NCI-H345 (cell line): ENCODE data around the gene KCNN3.

Source experiments
- DNase-seq: peaks from one replicate; lab custom pipeline; 2025; lab: John Stamatoyannopoulos, UW

KCNN3 gene

DNA sequence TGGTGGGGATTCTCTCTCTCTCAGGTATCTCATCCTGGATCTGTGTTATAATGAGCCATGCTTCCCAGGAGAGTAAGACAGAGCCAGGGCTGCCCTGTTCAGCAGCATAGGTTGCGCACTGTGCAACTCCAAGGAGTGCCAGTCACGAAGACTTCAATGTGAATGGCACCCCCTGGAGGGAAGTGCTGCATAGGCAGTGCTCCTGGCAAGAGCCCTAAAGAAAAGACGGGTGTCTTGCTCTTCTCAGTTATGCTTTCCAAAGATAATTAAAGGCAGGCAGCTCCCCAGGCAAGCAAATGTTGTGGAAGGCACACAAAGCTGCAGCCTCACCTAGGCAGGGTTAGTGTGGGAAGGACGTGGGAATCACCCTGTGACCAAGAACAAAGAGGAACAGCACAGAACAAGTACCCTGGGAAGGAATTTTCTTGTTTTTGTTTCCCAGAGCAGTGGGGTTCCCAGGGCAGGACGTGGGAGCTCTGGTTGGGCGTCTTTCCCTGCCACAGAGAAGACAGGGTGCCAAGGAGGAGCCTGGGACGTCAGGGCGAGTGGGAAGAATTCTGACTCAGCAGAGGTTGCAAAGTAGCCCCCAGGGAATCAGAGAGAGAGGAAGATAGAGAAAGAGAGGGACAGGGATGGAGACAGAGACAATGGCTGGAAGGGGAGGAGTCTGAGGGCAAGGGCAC is 120.9 kb downstream of the KCNN3 start:
- no peak for DNase-seq

DNA sequence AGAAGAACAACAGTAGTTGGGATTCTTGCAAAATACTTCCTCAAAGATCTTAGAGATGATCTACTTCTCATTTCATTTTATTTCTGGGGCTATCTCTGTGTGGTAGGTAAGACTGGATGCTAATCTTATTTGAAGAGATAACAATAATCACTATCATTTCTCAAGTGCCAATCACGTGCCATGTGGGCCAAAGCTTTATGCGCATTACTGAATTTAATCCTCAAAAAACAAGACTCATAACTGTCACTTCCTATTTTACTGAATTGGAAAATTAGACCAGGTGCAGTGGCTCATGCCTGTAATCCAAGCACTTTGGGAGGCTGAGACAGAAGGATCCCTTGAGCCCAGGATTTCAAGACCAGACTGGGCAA is 121.7 kb downstream of the KCNN3 start:
- no peak for DNase-seq

DNA sequence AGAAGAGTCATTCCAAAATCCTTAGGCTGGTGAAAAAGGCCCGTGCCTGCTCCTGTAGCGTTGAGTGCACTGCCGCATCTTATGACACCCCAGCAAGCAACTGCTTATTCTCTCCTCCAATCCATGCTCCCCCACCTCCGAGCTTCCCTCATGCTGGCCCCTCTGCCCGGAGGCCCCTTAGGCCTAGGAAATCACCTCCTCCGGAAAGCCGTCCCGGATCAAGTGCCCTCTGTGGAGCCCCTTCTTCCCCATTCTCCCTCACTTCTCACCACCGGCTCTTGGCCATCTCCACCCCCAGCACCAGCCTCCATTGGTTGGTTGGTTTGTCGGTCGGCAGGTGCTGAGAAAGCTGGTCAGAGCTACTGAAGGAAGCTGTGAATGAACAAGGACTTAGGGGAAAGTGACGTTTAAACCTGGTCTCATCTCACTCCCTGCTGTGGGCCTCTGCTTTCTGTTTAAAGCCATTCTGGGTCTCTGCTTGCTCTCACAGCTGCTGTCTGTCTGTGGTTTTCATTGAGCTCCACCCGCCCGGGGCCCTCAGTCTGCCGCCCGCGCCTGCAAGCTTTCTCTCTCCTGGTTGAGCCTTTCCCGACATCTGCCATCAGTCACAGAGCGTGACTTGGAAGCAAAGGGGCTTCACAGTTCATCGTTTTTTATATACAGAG is 122.2 kb downstream of the KCNN3 start:
- peak; percentile 86 for DNase-seq

DNA sequence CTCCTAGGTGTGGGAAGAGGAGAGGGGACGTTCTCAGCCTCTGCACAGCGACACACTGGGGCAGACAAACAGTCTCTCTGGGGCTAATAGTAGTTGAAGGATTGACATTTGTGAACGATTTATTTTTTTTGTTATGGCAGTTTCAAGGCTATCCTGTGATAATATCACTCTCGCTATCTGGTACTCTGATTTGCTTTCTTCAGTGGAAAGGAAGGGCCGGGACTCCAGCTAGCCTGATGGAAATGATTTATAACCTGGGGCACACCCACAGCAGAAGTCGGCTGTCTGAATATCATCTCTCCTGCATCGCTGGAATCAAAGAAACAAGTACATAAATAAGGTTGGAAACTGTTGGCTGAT is 122.7 kb downstream of the KCNN3 start:
- no peak for DNase-seq

DNA sequence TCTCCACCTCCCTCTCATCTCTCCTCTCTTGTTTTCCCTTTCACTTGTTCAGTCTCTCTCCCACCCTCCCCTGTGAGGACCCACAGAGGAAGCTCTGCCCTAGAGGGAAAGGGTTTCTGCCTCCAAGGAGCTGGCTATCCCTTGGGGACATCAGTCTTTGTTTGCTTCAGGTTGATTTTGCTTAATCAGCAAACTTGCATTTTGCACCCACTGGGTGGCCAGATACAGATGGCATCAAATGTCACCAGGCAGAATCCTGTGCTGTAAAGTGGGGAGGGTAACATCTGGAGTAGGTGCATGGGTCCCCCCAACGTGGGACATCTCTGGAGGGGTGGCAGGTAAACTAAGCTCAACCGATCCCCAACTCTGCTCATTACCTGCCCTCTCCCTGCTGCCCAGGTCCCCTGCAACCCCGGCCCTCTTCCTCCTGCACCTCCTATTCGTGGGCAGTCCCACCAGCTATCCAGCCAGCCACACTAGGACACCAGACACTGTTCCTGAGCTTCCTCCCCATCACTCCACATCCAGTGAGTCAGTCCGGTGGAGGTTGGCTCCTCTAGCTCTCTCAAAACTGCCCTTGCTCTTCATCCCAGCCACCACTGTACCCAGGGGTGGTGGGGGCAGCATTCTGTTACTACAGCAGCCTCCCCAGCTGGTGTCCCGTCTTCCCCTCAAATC is 123.3 kb downstream of the KCNN3 start:
- no peak for DNase-seq

DNA sequence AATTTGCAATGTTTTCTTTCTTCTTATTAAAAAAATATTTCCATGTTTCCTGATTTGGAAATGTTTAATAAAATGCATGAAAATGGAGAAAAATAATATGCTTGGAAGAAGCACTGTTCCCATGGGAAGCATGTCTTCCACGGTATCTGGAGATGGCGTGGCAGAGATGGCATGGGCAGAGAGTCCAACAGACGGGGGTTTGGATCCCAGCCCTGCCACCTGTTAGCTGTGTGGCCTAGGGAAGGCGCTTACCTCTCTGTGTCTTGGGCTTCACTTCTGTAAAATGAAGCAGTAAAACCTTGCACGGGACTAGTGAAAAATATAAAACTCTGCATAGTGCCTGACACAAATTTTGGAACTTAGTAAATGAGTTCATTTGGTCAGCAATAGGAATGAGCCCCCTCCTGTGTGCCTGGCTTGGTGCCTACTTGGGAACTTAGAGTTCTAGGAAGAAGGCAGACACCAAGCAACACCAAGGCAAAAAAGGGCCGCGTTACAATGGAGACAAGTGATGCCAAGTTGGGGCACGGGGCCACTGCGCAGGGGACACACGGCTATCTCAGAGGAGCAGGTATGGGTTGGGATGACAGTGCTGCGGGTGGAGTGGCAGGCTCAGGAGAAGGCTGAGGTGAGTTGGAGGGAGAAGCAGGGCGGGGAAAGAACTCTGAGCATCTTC is 124.2 kb downstream of the KCNN3 start:
- no peak for DNase-seq

DNA sequence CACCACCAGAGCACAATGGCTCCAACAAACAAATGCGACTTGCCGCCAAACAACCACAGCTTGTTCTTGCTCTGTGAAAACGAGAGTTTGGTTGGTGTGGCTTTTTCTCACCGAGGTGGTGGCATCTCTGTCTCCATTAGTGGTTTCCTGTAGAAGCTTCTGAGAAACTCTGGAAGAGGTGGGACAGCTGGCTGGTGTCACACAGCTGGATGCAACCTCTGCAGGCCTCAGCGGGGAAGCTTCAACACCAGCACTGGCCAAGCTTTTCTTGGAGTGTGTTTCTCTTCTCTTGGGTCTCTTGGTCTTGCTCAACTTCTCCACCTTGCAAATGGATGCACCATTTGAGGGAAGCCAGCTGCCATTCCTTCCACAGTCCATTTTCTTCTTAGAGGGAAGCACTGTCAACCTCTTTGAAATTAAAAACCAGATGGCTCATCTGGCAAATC is 124.8 kb downstream of the KCNN3 start:
- no peak for DNase-seq

DNA sequence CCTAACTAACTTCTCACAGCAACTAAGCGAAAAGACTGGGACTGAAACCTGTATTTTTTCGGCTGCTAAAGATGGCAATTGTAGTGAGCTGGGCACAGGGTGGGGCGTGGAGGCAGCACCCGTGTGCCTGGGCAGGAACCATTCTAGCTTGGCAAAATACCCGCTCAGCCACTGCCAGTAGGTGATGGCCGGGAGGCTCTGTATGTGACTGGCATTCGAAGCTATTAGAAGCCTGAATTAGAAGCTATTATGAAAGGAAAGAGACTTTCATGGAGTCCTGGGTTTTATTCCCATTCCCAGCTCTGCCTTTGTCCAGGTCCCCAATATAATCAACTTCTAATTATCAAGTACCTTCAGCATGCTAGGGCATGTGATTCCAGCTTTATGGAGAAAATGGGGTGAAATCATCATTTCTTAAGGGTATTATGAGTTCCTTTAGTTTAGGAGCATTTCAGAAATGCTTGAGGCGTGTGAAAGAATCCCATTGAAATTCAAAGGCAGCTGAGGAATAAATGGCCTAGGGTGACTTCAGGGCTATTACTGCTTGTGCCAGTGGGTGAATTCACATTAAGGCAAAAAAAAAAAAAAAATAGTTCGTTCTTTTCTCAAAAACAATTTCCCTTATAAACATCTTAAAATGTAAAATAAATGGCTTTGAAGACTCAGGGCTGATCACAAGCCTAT is 125.6 kb downstream of the KCNN3 start:
- no peak for DNase-seq

DNA sequence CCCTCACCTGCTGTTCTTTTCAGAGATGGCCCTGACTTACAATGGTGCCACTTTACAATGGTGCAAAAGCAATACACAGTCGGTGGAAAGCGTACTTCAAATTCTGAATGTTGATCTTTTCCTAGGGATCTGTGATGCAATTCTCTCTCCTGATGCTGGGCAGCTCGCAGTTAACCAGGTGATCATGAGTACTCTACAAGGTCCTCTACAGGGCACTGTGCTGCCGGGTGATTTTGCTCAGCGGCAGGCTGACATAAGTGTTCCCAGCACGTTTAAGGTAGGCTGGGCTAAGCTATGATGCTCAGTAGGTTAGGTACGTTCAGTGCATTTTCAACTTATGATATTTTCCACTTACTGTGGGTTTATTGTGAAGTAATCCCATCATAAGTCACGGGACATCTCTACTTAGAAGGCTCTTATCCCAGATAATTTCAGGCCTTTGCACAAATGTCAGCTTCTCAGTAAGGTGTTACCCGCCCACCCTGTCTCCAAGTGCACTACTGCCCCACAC is 126.5 kb downstream of the KCNN3 start:
- peak; percentile 99 for DNase-seq

DNA sequence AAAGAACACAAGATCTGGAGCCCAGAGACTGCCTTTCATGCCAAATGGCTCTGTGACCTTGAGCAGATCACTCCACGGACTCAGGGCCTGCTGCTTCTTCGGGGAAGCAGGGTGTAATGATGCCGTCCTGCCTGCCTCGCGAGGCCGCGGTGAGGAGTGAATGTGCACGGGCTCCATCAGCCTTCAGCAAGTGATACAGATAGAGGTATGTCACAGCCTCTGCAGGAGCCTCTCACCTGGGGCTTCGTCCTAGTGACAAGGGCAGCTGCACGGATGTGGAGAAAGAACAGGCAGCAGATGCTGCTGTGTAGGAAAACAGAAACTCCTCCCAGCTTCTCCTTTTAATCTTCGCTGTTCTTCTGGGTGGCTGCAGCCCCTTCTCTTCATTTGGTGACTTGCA is 127.5 kb downstream of the KCNN3 start:
- peak; percentile 76 for DNase-seq

DNA sequence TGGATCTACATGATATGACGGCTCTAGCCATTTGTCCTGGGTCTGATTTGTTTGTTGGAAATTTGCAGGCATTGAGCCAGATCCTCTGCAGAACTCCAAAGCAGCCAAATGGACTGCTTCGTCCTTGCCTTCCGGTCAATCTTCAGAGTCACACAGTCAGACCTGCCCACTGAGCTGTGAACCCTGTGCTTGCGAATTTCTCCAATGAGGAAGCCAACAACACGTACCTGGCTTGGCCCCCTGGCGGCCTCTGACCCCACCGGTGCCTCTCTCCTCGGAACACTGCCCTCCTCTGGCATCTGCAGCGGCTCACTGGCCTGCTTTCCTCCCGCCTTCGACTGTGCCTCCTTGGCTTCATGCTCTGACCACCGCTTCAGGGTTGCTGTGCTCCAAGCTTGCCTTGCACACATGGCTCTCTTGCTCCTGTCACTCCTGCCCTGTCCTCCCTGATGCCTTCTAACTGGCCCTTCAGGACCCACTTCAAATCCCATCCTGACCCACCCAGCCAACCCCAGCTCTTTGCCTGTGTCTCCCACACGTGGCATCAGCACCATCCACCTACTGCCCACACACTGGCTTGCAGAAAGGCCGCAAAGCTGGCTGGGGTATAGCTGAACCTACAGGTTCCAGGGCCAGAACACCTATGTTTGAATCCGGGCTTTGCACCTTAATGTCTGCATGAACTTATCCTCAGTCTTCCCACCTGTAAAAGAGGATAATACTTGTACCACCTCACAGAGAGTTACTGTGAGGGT is 128.2 kb downstream of the KCNN3 start:
- DNase-seq: no peak

DNA sequence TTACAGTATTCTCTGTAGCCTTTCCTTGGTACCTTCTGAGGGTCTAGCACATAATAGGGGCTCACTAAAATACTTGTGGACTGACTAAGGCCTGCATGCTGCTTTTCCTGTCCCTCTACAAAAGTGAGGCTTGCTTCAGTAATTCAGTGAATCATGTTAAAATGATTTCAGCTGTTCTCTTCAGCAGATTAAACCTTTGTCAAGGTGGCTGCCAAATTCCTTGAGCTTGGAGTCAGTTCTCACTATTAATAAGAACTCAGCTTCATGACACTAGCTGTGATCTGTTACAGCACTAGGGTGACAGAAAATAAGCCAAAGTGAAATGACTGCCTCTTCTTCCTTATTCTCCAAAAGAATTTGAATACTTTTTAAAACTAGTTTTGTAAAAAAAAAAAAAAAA is 128.8 kb downstream of the KCNN3 start:
- no peak for DNase-seq

DNA sequence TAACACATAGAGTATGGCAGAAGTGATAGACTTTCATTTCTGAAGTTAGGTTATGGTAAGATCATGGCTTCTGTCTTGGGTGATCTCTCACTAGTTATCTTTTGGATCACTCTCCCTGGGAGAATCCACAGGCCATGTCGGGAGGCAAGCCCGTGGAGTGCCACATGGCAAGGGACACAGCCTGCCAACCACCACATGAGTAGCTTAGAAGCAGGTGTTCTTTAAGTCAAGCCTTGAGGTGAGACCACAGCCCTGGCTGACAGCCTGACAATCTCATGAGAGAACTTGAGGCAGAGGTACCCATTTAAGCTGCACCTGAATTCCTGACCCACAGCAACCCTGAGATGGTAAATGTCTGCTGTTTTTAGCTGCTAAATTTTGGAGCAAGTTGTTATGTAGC is 130.4 kb downstream of the KCNN3 start:
- no peak for DNase-seq

DNA sequence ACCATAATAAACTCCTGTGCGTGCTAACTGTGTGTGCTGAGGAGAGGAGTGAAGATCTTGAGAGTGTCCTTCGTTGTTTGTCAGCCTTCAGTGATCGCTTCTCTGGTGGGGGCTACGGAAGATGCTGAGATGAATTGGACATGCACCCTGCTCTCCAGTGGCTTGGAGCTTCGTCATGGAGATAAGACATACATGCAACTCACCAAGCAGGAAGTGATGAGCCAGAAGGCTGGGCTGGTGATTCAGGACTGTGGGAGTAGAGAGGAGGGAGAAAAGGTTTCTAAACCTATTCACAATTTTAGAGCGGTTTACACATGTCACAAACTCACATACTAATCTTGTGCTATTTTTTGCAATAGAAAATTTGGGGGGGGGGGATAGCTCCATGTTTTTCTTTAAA is 133.2 kb downstream of the KCNN3 start:
- no peak for DNase-seq

DNA sequence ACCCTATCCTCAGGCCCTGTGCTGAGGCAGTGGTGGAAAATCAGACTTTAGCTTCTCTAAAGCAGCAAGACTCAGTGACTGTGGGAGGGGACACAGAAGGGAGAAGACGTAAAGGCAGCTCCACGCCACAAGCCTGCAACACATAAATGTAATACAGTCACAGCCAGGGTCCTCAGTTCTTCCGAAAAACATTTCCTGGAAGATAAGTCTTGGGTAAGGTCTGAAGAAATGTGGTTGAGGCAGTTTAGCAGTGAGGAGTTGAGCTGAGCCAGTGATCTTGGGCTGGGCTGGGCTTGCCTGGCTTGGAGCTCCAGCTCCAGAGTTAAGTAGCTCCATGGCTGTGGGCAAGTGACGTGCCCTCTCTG is 134.3 kb downstream of the KCNN3 start:
- DNase-seq: no peak

DNA sequence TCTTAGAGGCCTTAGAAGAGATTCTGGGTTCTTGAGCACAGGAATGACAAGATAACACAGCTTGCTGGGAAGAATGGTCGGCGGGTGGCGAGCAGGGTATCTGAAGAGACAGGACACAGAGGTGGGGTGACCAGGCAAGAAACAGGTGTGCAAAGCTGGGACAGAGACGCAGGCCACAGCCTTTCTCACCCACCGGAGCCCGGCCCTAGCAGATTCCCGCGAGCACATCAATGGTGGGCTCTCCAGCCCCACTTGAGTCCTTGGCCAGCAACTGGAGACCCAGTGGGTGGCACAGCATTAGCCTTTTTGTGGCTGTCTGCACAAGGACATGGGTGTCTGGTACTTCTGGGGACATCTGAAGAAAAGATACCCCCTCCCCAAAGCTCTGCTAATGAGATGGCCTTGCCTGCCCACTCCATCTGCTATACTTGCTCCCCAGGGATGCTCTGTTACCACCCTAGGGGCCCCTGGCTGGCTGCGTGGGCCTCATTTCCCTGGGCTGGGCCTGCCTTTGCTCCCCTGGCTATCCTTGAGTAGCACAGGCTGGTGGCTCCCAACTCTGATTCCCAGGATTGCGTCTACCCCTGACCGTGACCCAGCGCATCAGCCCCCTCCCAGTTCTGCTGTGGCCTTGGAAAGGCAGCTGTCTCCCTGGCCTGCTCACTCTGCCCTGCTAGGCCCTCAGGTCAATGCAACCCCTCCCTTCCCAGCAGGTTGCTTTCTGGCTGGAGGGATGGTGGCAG is 134.8 kb downstream of the KCNN3 start:
- DNase-seq: no peak

DNA sequence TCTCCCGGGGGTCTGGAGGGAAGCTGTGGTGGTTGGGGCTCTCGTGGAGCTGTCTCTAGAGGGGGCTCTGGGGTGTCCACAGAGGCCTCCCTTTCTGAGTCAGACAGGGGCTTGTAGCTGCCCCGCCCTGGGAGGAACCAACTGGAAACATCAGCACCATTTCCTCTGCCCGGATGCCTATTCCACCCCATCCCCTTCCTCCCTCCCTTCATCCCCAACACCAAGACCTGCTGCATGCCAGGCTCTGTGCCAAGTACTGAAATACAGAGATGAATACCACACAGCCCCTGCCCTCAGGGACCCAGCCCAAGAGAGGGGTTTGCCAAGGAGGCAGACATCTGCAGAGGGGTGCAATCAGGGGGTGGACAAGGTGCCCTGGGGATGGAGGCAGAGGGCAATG is 136.5 kb downstream of the KCNN3 start:
- no peak for DNase-seq

DNA sequence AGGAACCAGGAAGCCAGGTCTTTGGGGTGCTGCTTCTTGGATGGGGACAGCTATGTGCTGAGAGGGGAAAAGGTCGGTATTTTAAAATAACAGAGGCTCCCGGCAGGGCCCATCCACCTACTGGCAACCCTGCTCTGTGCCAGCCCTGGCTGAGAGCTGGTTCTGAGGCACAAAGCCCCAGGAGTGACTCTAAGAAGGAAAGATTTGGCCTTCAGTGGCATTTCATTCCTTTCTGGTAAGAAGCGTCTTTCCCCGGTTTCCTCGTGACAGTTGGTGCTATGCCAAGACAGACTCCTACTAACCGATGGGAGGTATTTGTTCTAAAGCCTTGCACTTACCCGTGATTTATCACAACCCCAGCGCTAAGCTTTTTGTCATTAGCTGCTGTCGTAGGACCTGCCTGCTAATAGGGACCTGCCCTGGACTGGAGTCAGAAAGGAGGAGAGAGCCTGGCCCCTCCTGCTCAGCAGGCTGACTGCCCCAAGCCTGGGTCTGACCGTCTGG is 139.0 kb downstream of the KCNN3 start:
- no peak for DNase-seq

DNA sequence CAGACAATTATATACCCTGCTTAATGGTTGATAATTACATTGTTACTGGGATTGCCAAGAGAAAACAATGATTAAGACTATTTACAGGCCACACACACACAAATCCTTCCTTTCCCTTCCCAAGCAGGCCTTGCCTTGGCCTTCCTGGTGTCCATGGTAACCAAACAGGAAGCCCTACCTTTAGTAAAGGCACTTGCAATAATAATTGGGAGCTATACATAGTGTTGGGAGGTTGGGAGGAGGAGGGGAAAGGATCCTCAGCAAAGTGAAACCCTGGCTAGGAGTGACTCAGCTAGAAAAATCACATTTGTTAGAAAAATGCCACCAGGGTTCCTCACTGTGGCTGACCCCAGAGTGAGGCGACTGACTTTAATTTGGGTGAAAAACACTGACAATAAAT is 139.8 kb downstream of the KCNN3 start:
- peak; percentile 31 for DNase-seq

DNA sequence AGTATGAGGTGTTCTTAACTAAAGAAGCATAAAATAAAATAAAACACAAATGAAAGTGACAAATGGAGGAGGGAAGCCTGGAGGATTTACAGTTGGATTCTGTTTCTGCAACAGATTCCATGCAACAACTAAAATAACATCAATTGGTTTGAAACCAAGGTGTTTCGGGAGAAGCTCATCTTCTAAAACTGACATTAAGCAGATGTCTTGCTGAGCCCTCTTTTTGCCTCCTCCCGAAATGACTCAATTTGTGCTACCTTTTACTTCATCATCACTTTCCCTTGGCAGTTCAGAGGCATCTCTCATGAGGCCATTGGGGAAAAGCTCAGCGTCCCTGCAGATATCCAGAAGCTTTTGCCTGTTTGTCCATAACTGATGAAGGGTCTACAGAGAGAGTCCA is 140.5 kb downstream of the KCNN3 start:
- no peak for DNase-seq

DNA sequence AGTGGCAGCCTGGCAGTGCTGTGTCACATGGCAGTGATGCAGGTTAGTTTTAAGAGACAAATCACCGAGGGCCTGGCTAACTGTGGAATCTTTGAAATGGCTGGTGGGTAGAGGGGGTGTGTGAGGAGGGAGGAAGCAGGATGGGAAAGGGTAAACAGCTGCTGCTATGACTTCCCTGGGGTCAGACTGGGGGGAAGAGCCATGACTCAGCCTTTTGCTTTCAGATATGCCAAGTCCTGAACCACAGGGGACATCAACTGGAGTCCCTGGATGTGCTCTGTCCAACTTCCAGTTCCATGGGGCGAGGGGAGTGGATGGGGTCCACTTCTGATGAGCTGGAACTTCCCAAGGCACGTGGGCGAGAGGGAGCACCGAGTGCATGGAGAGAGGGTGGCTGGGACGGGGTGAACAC is 141.0 kb downstream of the KCNN3 start:
- no peak for DNase-seq
